Measurements from ENCODE around the gene MCC.

MCC gene

GRCh38 chr5:113142186-113142585 is 346.1 kb downstream of the MCC start:
- no peak overlapping the region for H3K4me3 ChIP-seq (ENCODE audit: low read depth, low read length)
- DNase-seq (ENCODE audit: low read depth), result no peak
- no peak for TF ChIP-seq CTCF (IDR thresholded peaks at IDR 0.05; ENCODE audit: control insufficient read depth, extremely low read depth, insufficient read depth)

DNA sequence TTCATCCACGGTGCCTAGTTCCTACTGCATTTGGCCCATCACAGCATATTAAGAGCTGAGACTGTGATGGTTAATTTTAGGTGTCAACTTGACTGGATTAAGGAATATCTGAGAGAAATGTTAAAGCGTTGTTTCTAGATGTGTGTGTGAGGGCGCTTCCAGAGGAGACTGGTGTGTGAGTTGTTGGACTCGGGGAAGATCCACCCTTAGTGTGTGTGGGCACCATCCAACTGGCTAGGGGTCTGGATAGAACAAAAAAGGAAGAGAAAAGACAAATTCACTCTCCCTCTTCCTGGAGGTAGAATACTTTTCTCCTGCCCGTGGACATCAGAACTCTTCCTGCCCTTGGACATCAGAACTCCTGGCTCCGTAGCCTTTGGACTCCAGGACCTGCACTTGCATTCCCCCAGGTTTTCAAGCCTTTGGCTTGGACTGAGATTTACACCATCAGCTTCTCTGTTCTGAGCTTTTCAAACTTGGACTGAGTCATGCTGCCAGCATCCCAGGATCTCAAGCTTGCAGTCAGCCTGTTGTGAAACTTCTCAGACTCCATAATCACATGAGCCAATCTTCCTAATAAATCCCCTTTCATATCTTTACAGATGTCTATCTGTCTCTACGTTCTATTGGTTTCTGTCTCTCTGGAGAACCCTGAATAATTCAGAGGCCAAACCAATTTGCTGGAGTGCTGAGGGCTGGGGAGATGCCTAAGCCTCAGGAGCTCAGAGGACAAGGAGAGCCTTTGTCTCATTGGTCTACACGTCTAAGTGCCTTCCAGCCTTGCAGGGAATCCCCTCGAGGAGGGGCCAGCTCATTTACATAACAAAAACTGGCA is 347.2 kb downstream of the MCC start:
- no peak overlapping the region for H3K4me3 ChIP-seq (ENCODE audit: low read depth, low read length)
- no peak for TF ChIP-seq CTCF (IDR thresholded peaks at IDR 0.05; ENCODE audit: control insufficient read depth, extremely low read depth, insufficient read depth)

DNA sequence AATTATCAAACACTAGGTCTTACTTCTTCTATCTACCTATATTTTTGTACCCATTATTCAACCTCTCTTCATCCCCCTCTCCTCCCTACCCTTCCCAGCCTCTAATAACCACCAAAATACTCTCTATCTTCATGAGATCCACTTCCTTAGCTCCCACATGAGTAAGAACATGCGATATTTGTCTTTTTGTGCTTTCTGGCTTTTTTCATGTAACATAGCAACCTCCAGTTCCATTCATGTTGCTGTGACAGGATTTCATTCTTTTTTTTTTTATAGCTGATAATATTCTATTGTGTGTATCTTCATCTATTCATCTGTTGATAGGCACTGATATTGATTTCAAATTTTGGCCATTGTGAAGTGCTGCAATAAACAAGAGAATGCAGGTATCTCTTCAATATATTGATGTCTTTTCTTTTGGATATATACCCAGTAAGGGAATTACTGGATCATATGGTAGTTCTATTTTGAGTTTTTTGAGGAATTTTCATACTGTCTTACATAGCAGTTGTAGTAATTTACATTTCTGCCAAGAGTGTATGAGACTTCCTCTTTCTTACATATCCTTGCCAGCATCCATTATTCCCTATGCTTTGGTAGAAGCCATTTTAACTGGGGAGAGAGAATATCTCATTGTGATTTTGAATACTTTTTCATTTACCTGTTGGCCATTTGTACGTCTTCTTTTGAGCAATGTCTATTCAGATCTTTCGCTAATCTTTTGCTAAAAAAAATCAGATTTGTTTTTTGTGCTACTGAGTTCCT is 354.9 kb downstream of the MCC start:
- no peak for DNase-seq (ENCODE audit: low read depth)
- no peak overlapping the region for H3K4me3 ChIP-seq (ENCODE audit: low read depth, low read length)
- no peak for TF ChIP-seq CTCF (IDR thresholded peaks at IDR 0.05; ENCODE audit: control insufficient read depth, extremely low read depth, insufficient read depth)

More for the DNA sequence above, 347.2 kb downstream of the MCC start:
- DNase-seq (ENCODE audit: low read depth), result no peak

DNA sequence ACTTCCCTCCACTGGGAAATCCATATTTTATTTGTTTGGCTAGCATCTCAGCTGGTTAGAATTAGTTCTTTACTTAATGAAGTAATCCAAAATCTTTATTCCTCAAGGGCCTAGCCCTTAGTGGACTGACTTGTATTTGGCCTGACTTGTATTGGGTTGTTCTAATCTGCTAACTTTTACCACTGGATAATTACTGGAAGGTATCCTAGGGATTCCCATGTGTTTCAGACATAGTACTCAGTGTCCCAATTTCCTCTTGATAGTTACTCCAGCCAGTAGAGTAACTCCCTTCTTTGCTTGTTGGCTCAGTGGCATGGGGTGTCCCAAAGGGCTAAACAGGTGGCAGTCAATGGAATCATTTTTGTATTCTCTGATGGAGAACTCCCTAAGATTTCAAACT is 355.7 kb downstream of the MCC start:
- H3K4me3 ChIP-seq (ENCODE audit: low read depth, low read length), result no peak overlapping the region
- DNase-seq (ENCODE audit: low read depth), result no peak
- TF ChIP-seq CTCF (IDR thresholded peaks at IDR 0.05; ENCODE audit: control insufficient read depth, extremely low read depth, insufficient read depth), result no peak

- no peak for TF ChIP-seq CTCF (IDR thresholded peaks at IDR 0.05; ENCODE audit: control insufficient read depth, extremely low read depth, insufficient read depth)
- H3K4me3 ChIP-seq (ENCODE audit: low read depth, low read length), result no peak overlapping the region
- DNase-seq (ENCODE audit: low read depth), result no peak
Measured at GRCh38 chr5:113128641-113129330, 359.5 kb downstream of the MCC start.

- DNase-seq (ENCODE audit: low read depth), result no peak
- TF ChIP-seq CTCF (IDR thresholded peaks at IDR 0.05; ENCODE audit: control insufficient read depth, extremely low read depth, insufficient read depth), result no peak
- H3K4me3 ChIP-seq (ENCODE audit: low read depth, low read length), result no peak overlapping the region
Measured at GRCh38 chr5:113128082-113128481, 360.2 kb downstream of the MCC start.
